GM18508 (cell line): ENCODE results near the gene SP4.

Experiments
- ATAC-seq: cut with Tn5 transposase; IDR thresholded peaks from one replicate; pipeline ENCODE4 v1.9.1; 2021; ENCODE audit warnings: moderate number of reproducible peaks; ENCODE audit not compliant: insufficient read depth, unreplicated experiment

The SP4 gene

DNA sequence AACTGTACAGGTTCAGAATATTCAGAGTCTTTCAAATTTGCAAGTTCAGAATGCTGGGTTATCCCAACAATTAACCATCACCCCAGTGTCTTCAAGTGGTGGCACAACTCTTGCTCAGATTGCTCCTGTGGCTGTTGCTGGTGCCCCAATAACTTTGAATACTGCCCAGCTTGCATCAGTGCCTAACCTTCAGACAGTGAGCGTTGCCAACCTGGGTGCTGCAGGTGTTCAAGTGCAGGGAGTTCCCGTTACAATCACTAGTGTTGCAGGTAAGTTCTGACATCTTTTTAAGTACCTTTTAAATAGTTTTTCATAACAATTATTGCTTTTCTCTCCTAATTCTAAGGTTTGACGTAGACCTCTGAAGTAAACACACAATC, 2.7 kb downstream of the SP4 start:
- no peak for ATAC-seq

DNA sequence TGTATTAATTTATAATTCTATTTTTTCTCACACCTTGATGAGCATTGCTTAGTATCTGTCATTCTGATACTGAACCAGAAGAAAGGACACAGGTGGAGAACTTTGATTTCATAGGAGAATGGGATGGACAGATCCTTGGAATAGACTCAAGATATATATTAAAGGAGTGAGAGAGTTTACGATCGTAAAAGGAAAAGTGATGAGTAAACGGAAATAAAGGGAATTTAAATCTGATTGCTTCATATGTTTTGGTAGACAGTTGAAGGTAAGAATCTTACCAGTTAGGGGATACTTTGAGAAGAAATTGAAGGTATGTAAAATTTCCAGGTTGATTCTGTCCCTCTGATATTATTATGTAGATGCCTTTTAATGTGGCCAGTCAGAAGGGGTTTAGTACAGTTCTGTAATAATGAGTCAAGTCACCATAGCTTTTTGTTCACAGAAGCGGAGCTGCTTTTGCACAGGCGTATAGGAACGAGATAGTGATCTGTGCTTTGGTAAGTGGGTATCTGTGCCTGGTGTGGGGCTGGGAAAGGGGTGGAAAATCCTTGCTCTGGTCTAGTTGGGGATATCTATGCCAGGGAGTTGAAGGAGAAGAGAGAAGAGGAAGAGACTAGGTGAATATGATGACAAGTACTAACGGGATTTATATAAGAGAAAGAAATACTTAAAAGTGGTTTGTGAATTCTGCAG, 15.4 kb downstream of the SP4 start:
- ATAC-seq: no peak

DNA sequence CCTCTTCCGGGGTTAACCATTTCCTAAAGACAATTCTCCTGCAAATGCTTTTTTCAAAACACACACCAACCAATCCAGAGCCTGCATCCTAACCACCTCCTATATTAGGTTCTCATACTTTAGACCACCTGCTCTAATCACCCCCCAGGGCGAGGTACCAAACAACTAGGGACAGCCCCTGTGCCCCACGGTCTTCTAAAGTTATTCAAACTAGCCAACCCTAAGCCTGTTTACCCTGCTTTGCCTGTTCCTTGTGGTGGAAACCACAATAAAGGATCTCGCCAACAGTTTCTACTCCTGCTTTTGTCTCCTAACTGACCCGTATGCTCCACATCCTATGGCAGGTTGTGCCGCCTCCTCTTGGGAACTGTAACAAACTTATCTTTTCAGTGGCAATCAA, 21.1 kb downstream of the SP4 start:
- no peak for ATAC-seq

DNA sequence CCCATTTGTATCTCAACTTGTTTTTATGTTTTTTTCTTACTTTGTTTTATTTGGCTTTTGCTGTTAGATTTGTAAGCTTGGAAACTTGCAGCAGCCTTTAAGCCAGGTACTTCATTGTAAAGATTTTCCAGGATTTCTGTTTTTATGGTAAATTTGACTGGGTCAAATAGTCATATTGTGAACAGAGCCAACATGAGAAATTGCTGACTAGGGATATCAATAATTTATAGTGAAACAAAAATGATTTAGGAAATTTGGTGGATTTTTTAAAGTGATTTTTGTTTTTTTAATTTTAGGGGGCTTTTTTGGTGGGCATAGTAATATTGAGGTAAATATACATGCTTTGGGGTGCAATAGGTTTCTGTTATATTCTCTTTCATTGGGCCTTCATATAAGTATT, 22.2 kb downstream of the SP4 start:
- ATAC-seq: no peak

DNA sequence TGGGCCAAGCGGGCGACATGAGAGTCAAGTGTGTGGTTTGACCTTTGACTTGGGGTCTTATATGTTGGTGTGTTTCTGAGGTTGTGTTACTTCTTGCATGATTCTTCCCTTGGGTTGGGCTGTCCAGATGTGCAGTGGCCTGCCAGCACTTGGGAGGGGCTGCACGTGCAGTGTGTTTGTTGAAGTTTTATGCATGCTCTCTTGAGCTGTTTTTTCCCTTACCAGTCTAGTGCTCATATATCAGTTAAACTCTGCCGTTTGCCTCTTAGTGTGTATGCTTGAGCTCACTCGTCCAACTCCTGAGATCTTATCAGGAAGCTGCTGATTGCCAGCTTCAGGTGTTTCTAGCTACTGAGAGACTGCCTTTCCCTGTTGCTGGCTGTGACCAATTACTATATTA, 23.1 kb downstream of the SP4 start:
- no peak for ATAC-seq

DNA sequence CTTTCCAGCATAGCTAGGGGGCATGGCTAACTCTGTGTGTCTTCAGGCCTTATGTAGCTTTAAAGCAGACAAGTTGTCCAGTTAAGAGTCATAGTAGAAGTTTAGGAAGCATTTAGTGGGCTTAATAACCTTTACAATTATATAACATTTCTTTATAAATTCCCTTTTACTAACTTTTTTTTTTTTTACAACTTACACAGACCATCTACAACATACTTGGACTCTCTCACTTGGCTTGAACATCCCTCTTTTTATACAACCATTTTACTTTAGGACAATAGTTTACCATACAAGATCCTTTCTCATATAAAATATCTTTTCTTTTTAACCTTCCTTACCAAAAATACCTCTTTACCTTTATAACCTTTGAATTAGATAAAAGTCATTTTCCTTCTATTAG, 26.3 kb downstream of the SP4 start:
- ATAC-seq: no peak

DNA sequence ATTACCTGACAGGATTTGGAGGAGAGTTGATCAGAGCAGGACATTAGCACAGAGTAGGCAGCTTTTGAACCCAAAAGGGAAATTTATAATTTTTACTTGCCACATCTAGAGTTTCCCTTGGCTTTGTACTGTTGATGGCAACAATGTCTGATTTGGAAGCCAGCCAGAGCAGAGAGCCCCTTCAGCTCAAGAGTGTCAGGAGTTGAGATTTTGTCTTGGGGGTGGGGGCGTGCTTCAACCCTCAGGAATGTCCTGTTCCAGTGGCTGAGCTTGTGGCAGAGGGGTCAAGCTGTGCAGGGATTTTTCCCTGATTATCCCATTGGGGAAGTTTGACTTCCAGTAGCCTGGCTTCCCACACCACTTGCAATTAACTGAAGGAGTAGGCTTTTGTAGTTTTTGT, 27.0 kb downstream of the SP4 start:
- no peak for ATAC-seq

DNA sequence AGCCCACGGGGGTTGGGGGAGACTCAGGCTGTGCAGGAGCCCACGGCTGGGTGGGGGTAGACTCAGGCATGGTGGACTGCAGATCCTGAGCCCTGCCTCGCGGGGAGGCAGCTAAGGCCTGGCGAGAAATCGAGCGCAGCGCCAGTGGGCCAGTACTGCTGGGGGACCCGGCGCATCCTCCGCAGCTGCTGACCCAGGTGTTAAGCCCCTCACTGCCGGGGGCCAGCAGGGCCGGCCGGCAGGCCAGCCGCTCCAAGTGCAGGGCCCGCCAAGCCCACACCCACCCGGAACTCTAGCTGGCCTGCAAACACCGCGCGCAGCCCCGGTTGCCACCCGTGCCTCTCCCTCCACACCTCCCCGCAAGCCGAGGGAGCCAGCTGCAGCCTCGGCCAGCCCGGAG, 33.4 kb downstream of the SP4 start:
- no peak for ATAC-seq

DNA sequence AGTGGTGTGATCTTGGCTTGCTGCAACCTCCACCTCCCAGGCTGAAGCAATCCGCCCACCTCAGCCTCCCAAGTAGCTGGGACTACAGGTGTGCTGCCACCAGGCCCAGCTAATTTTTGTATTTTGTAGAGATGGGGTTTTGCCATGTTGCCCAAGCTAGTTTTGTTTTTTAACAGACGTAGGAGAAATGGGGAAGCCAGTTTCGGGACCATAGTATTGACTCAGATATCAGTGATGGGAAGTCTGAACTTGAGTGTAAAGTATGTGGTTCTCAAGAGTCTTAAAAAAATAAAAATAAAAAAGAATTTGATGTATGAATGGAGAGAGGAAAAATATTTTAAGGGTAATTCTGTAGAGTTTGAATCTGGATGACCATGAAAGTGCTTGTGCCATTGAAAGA, 34.2 kb downstream of the SP4 start:
- no peak for ATAC-seq

DNA sequence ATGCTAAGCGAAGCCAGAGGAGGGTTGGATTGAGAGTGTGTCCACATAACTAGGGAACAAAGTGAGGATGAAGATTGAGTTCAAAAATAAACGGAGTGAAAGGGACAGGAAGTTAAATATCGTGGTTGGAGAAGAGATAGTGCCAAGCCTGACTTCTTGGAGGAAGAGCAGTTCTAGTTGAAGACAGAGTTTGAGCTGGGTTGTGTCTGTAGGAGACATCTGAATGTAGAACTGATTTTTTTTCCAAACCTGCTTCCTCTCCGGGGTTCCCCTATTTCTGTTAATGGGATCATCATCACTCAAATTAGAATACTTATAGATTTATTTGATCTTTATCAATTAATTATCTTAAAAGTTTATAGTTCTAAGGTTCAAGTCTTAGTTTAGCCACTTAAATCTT, 35.6 kb downstream of the SP4 start:
- ATAC-seq: no peak

DNA sequence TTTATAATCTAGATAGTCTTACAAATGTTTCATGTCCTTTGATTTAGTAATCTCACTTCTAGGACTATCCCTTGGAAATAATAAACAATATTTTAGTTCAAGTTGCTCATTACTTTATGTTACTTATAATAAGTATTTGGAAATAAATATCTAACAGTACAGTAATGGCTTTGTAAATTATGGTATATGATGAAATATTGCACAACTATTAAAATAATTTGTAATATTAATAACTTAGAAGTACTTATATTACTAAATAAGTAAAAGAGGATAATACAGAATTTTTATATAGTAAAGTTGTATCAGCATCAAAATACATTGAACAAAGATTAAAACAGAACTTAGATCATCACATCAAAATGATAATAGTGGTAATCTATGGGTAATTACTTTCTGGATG, 41.1 kb downstream of the SP4 start:
- no peak for ATAC-seq

DNA sequence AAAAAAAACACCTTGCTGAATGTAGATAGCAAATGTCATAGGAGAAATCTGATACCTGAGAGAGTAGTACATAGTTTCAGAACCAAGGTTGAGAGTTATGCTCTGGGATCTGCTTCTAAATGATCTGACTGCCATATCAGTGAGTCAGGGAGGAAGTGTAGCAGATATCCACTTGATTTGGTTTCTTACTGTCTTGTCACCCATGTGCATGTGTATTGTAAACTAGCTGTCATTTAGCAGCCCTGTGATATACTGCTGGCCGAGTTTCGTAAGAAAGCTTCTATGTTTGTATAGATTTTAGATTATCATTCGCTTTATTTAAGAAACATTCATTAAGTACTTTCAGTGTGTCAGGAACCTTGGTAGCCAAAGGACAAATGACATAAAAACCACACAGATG, 42.0 kb downstream of the SP4 start:
- ATAC-seq: no peak

DNA sequence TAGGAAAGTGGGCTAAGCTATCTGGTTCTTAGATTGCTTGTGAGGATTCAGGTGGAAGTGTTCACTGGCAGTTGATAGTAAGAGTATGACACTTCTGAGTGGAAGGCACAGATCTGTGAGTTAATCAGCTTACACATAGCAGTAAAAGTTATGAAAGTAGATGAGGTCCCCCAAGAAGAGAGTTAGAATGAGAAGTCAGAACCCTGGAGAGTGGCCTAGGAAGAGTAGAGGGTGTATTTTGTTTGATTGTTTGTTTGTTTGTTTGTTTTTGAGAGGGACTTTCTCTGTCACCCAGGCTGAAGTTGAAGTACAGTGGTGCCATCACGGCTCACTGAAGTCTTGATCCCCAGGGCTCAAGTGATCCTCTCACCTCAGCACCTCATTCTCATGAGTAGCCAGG, 44.1 kb downstream of the SP4 start:
- ATAC-seq: no peak

DNA sequence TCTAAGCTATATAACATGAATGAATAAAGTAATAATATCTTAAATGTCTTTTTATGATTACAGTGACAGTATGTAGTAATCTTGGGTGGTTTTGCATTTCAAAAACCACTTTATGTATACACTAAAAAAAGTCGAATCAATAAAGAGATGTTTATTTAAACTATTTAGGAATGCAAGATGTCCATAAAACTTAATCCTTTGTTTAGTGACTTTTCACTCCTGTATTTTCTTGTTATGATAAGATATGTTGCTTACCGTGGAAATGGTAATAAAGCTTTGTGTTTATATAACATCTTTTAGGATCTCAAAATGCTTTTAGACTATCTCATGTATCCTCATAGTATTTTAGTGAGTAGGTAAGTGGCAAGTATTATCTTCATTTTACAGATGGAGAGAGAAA, 48.5 kb downstream of the SP4 start:
- ATAC-seq: no peak

DNA sequence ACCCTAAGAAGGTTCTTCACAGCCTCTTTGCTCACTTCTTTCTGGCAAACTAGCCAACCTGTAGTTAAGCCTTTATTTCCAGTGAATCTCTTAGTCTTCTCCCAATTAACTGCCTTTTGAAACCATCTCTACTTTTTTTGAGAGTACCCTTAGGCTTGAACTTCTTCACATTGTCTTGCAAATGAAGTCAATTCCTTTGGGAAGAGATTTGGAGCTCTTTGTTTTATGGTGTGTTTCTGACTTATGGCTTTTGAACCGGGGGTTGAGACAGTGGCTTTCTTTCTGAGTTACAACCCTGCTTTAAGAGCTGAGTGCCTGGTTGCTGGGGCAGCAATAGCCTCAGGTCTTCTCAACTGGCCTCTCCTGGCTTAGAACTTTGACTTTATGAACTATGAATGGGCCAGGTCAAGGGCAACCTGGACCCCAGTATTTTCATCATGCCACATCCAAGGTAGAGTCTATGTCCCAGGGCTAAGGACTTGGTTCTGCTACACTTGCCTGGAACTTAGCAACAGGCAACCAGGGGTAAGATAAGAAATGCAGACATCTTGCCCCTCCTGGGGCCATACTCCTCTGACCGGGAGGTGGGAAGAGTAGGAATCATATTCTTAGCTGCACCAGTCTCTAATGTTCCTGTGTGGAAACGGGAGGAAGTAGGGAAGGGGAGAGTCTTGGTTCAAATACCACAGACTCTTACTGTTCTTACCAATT, 53.0 kb downstream of the SP4 start:
- no peak for ATAC-seq

DNA sequence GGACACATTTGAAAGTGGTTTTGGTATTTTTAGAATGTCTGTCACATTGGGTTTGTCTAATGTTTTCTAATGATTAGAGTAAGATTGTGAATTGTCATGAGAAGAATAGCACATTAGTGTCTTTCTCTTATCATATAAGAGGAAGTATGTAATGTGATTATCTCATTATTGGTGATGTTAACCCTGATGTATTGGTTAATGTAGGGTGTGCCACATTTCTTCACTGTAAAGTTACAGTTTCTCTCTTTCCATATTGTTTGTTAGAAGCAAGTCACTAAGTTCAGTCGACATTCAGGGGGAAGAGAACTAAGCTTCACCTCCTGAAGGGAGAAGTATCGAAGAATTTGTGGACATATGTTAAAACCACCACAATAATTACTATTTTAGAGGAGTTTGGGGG, 58.6 kb downstream of the SP4 start:
- ATAC-seq: no peak

DNA sequence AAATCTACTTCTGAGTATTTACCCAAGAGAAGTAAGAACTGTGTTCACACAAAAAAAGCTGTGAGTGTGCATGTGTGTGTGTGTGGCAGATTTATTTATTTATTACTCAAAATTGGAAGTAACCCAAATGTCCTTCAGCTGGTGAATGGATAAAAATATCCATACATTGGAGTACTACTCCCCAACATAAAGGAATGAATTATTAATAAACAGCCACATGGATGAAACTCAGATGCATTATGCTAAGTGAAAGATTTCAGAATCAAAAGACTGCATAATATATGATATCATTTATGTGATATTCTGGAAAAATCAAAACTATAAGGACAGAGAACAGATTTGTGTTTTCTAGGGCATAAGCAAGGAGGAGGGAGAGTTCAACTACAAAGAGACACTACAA, 67.8 kb downstream of the SP4 start:
- no peak for ATAC-seq

DNA sequence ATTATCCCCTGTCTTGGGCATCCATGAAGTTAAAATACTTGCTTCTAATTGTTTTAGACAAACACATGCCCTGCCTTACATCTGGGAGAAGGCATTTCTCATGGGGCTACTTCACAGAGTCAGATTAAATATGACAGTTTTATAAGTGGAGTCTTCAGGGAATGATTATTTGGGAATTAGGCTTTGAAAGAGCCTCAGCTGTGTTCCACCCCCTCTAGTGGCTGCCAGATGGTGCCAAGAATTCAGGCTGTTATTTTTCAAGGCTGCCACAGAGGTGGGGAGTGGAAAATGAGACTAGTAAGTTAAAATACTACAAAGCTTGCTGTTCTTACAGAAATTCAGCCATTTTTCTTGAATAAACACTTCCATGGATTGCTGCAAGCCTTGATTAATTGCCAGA, 69.2 kb downstream of the SP4 start:
- no peak for ATAC-seq

DNA sequence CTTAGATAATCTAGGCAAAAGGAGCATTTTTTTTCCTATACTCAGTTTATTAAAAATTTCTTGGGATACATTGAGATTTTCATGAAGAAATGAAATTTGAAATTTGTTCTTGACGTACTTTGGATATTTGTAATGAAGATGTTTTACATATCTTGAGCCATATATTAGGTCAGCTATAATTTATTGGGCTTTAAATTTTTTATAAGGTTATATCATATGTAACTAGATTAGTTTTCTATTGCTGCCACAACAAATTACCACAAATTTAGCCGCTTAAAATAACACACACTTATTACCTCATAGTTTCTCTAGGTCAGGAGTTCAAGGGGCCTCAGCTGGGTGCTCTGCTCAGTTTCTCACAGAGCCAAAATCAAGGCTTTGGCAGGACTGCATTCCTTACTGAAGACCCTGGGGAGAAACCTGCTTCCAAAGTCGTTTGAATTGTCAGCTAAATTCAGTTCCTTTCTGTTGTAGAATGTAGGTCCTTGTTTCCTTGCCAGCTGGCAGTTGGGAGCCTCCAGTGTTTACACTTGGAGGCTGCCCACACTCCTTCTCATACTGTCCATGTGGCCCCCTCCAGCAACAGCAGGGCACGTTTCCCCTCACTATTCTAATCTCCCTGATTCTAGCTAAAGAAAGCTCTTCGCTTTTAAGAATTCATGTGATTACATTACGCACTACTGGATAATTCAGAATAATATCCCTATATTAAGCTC, 72.4 kb downstream of the SP4 start:
- no peak for ATAC-seq

DNA sequence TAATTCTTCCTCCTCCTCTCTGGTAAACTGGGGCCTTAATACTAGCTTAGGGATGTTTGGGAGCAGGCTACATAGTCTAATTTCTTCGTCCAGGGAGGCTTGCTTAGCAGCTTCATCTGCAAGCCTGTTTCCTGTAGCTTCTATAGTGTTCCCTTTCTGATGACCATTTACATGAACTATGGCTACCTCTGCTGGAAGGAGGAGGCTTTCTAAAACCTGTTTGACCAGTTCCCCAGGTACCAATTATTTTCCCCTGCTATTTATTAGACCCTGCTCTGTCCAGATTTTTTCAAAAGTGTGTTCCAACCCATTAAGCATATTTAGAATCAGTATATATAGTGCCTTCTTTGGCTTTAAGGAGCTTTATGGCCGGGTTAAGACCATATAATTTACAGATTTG, 76.1 kb downstream of the SP4 start:
- no peak for ATAC-seq

DNA sequence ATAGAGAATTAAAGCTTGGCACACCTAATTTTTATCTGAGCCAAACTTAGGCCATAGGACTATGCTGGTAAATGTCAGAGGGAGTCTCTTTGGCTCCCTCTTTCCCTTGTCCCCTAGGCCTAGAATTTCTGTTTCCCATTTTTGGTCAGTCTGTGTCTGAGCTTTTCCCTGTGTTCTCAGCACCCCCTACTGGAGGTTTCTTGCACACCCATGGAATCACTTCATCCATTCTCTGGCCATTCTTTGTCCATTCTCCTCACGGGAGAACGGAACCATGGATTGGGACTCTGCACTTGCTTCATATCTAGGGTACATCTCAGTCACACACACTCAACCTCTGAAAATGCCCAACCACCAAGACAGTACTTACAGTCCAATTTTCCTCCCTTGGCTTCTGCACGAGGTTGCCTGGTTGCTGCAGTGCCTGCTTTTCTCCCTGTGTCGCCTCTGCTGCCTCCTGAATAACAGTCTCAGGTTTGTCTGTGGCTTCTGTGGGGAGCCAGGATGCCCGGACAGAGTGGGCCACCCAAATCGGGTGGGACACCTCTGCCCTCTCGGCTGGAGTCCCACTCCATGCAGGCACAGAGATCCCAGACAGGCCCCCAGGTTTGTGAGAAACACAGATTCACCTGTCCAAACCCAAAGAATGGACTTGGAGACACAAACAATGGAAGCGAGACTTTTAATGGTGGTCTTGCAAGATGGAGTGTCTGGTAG, 79.9 kb downstream of the SP4 start:
- no peak for ATAC-seq
